ENCODE results near the gene DLGAP1.

GRCh38 chr18:4126939-4127338 is 328.2 kb downstream of the DLGAP1 start:
- no peak for TF ChIP-seq EZH2 (IDR thresholded peaks at IDR 0.05; ENCODE audit: insufficient read depth, poor library complexity, severe bottlenecking)
- TF ChIP-seq EZH2phosphoT487 (IDR thresholded peaks at IDR 0.05; ENCODE audit: insufficient read depth, low read depth): no peak
